Measurements from ENCODE around the gene PODNL1. TPM values are rescaled to one million over a fixed set of nuclear protein-coding genes. Genes with fewer than 3 reads are reported as not detected.

PODNL1 gene
- total RNA-seq, 4 donors from 2014 or later: 0.35 TPM; not detected in 3

DNA sequence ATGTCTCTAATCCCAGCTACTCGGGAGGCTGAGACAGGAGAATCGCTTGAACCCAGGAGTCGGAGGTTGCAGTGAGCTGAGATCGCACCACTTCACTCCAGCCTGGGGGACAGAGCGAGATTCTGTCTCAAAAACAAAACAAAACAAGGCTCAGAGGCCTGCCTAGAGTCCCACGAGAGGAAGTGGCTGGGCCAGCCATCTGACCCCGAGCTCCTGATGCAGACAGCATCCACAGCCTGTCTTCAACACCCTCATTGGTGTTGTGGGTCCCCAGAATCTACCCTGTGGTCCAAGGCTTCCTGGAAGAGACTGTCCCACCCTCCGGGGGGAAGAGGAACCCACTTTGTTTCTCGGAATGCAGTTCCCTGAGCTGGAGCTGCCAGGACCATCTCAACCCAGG is 43.2 kb upstream of the PODNL1 start:
- no peaks in the 10 kb centered on the region for H3K27me3 ChIP-seq
- TF ChIP-seq POLR2A (IDR thresholded peaks at IDR 0.05): no peak
- TF ChIP-seq, protein P1, sequence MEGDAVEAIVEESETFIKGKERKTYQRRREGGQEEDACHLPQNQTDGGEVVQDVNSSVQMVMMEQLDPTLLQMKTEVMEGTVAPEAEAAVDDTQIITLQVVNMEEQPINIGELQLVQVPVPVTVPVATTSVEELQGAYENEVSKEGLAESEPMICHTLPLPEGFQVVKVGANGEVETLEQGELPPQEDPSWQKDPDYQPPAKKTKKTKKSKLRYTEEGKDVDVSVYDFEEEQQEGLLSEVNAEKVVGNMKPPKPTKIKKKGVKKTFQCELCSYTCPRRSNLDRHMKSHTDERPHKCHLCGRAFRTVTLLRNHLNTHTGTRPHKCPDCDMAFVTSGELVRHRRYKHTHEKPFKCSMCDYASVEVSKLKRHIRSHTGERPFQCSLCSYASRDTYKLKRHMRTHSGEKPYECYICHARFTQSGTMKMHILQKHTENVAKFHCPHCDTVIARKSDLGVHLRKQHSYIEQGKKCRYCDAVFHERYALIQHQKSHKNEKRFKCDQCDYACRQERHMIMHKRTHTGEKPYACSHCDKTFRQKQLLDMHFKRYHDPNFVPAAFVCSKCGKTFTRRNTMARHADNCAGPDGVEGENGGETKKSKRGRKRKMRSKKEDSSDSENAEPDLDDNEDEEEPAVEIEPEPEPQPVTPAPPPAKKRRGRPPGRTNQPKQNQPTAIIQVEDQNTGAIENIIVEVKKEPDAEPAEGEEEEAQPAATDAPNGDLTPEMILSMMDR (IDR thresholded peaks at IDR 0.05): no peak
- H3K27ac ChIP-seq: peak overlapping the region in 2 of 4 donors; percentile 14 to 96
- H3K4me3 ChIP-seq: no peak overlapping the region
- peaks cover 0 to 20% (median 0%) of the 10 kb centered on the region in 3 donors for H3K36me3 ChIP-seq
- H3K9me3 ChIP-seq: no peaks in the 10 kb centered on the region
- peak in 2 of 3 donors; percentile 59 to 70 for DNase-seq
- peaks cover 0 to 51% (median 21%) of the 10 kb centered on the region in 4 donors for H3K4me1 ChIP-seq

DNA sequence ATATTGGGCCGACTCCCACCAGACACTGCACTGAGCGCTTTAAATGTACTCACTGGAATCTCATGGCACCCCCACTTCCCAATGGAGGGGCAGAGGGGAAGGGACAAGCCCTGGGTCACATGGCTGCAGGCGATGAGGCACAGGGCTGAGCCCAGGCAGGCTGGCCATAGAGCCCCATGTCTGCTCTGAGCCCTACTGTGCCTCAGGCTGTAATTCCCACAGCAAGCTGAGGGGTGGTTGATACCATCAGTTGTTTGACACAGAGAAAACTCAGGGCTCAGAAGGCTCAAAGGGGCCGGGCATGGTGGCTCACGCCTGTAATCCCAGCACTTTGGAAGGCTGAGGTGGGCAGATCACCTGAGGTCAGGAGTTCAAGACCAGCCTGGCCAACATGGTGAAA is 42.8 kb upstream of the PODNL1 start:
- Histone ChIP-seq H3K9me3 (no peaks in the 10 kb centered on the region), H3K36me3 (peaks cover 0 to 25% (median 0%) of the 10 kb centered on the region in 3 donors), H3K4me3 (no peak overlapping the region), H3K27me3 (no peaks in the 10 kb centered on the region), H3K4me1 (peaks cover 0 to 49% (median 18%) of the 10 kb centered on the region in 4 donors), H3K27ac (peak overlapping the region in 2 of 4 donors; percentile 14 to 96)
- TF ChIP-seq, protein P1 (IDR thresholded peaks at IDR 0.05): no peak
- TF ChIP-seq POLR2A (IDR thresholded peaks at IDR 0.05): no peak
- no peak for DNase-seq

DNA sequence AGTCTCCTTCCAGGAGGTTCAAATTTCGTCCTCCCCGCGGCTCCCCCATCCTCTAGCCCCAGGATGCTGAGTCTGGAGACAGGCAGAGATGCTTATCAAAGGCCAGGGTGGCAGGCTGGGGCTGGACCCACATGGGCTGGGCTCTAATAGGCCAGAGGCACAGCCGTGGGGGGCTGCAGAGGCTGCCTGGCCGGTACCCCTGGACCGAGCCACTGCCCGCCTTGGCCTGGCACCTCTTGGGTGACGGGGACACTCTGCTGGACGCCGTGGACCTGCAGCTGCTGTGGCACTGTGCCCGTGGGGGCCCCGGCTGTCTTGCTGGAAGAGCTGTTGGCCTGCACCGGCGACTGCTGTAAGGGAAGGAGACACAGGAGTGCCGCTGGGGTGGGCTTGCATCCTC is 42.1 kb upstream of the PODNL1 start:
- H3K36me3 ChIP-seq: peaks cover 0 to 32% (median 0%) of the 10 kb centered on the region in 3 donors
- TF ChIP-seq, protein P1 (IDR thresholded peaks at IDR 0.05): no peak
- TF ChIP-seq POLR2A (IDR thresholded peaks at IDR 0.05): no peak
- DNase-seq: no peak

GRCh38 chr19:13979686-13980085 is 41.5 kb upstream of the PODNL1 start:
- H3K27ac ChIP-seq: peak overlapping the region in 2 of 4 donors; percentile 6 to 68
- peaks cover 0 to 35% (median 14%) of the 10 kb centered on the region in 4 donors for H3K4me1 ChIP-seq
- H3K36me3 ChIP-seq: peaks cover 0 to 33% (median 0%) of the 10 kb centered on the region in 3 donors
- TF ChIP-seq, protein P1 (IDR thresholded peaks at IDR 0.05): no peak
- no peak for TF ChIP-seq POLR2A (IDR thresholded peaks at IDR 0.05)
- no peak for DNase-seq
- no peaks in the 10 kb centered on the region for H3K27me3 ChIP-seq
- no peaks in the 10 kb centered on the region for H3K9me3 ChIP-seq
- H3K4me3 ChIP-seq: no peak overlapping the region

More for the DNA sequence above, 42.1 kb upstream of the PODNL1 start:
- H3K9me3 ChIP-seq: no peaks in the 10 kb centered on the region
- peak overlapping the region in 1 of 4 donors; percentile 38 for H3K27ac ChIP-seq
- no peak overlapping the region for H3K4me3 ChIP-seq
- H3K27me3 ChIP-seq: no peaks in the 10 kb centered on the region
- H3K4me1 ChIP-seq: peaks cover 0 to 42% (median 14%) of the 10 kb centered on the region in 4 donors

DNA sequence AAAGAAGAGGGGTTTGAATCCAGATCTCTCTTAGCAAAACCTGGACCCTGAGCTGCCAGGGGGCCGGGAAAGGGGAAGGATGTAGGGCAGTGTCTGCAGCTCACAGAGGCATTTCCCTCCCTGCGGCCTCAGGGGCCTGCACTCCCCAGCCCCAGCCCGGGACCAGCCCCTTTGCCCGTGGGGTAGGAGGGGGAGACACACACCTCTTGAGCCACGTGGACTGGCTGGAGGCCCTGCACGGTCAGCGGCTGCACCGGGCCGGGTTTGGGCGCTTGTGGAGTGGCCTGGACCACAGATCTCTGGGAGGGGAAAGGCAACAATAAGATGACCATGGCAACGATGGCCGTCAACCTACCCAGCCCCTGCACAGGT is 41.0 kb upstream of the PODNL1 start:
- Histone ChIP-seq H3K27me3 (no peaks in the 10 kb centered on the region), H3K4me1 (peaks cover 0 to 31% (median 14%) of the 10 kb centered on the region in 4 donors), H3K36me3 (peaks cover 0 to 33% (median 0%) of the 10 kb centered on the region in 3 donors), H3K9me3 (no peaks in the 10 kb centered on the region), H3K4me3 (peak overlapping the region; percentile 40 to 57 (median 50)), H3K27ac (peak overlapping the region; percentile 60 to 74 (median 70))
- DNase-seq: no peak
- TF ChIP-seq POLR2A (IDR thresholded peaks at IDR 0.05): no peak
- TF ChIP-seq, protein P1 (IDR thresholded peaks at IDR 0.05): no peak

Data from Peyer's patch (tissue), 4 donors.